ENCODE measurements around the gene METTL8. TPM values are rescaled to one million over a fixed set of nuclear protein-coding genes. Genes with fewer than 3 reads are reported as not detected.
"Not testable (repeated sequence)": the region's sequence is repeated elsewhere in the genome, so short reads cannot be mapped to it uniquely, and the experiment has no call there.

Gene METTL8
- total RNA-seq, 1 donor from 2014 or later = 21.7 TPM

GRCh38 chr2:171365232-171365631 is 68.6 kb downstream of the METTL8 start:
- Mint-ChIP-seq H3K27ac (ENCODE audit: unreplicated experiment) (no peak overlapping the region), H3K4me1 (ENCODE audit: unreplicated experiment) (no peaks in the 10 kb centered on the region), H3K27me3 (ENCODE audit: unreplicated experiment) (no peaks in the 10 kb centered on the region), H3K4me3 (ENCODE audit: unreplicated experiment) (no peak overlapping the region), H3K36me3 (ENCODE audit: unreplicated experiment) (peaks cover 10% of the 10 kb centered on the region), H3K9me3 (ENCODE audit: unreplicated experiment) (peaks cover 14% of the 10 kb centered on the region)
- TF ChIP-seq, protein P1, sequence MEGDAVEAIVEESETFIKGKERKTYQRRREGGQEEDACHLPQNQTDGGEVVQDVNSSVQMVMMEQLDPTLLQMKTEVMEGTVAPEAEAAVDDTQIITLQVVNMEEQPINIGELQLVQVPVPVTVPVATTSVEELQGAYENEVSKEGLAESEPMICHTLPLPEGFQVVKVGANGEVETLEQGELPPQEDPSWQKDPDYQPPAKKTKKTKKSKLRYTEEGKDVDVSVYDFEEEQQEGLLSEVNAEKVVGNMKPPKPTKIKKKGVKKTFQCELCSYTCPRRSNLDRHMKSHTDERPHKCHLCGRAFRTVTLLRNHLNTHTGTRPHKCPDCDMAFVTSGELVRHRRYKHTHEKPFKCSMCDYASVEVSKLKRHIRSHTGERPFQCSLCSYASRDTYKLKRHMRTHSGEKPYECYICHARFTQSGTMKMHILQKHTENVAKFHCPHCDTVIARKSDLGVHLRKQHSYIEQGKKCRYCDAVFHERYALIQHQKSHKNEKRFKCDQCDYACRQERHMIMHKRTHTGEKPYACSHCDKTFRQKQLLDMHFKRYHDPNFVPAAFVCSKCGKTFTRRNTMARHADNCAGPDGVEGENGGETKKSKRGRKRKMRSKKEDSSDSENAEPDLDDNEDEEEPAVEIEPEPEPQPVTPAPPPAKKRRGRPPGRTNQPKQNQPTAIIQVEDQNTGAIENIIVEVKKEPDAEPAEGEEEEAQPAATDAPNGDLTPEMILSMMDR (IDR thresholded peaks at IDR 0.05) = no peak
- DNase-seq (ENCODE audit: extremely low spot score, unreplicated experiment) = no peak

GRCh38 chr2:171362396-171362795 is 71.4 kb downstream of the METTL8 start:
- no peaks in the 10 kb centered on the region for H3K4me1 Mint-ChIP-seq (ENCODE audit: unreplicated experiment)
- H3K27ac Mint-ChIP-seq (ENCODE audit: unreplicated experiment) = no peak overlapping the region
- H3K27me3 Mint-ChIP-seq (ENCODE audit: unreplicated experiment) = no peaks in the 10 kb centered on the region
- TF ChIP-seq, protein P1 (IDR thresholded peaks at IDR 0.05) = no peak
- peaks cover 18% of the 10 kb centered on the region for H3K36me3 Mint-ChIP-seq (ENCODE audit: unreplicated experiment)
- peaks cover 21% of the 10 kb centered on the region for H3K9me3 Mint-ChIP-seq (ENCODE audit: unreplicated experiment)
- no peak overlapping the region for H3K4me3 Mint-ChIP-seq (ENCODE audit: unreplicated experiment)
- DNase-seq (ENCODE audit: extremely low spot score, unreplicated experiment) = no peak

- peaks cover 10% of the 10 kb centered on the region for H3K9me3 Mint-ChIP-seq (ENCODE audit: unreplicated experiment)
- H3K4me1 Mint-ChIP-seq (ENCODE audit: unreplicated experiment) = no peaks in the 10 kb centered on the region
- no peak overlapping the region for H3K4me3 Mint-ChIP-seq (ENCODE audit: unreplicated experiment)
- peaks cover 14% of the 10 kb centered on the region for H3K36me3 Mint-ChIP-seq (ENCODE audit: unreplicated experiment)
- no peak overlapping the region for H3K27ac Mint-ChIP-seq (ENCODE audit: unreplicated experiment)
- no peaks in the 10 kb centered on the region for H3K27me3 Mint-ChIP-seq (ENCODE audit: unreplicated experiment)
- TF ChIP-seq, protein P1 (IDR thresholded peaks at IDR 0.05) = no peak
- DNase-seq (ENCODE audit: extremely low spot score, unreplicated experiment) = no peak
Measured at GRCh38 chr2:171360905-171361304, 72.9 kb downstream of the METTL8 start.

GRCh38 chr2:171353746-171354145 is 80.0 kb downstream of the METTL8 start:
- peaks cover 24% of the 10 kb centered on the region for H3K36me3 Mint-ChIP-seq (ENCODE audit: unreplicated experiment)
- H3K4me3 Mint-ChIP-seq (ENCODE audit: unreplicated experiment) = not testable (repeated sequence)

GRCh38 chr2:171348056-171348455 is 85.7 kb downstream of the METTL8 start:
- Mint-ChIP-seq H3K27ac (ENCODE audit: unreplicated experiment) (peak overlapping the region; percentile 80), H3K4me1 (ENCODE audit: unreplicated experiment) (peaks cover 37% of the 10 kb centered on the region), H3K36me3 (ENCODE audit: unreplicated experiment) (peaks cover 3% of the 10 kb centered on the region), H3K4me3 (ENCODE audit: unreplicated experiment) (no peak overlapping the region), H3K9me3 (ENCODE audit: unreplicated experiment) (peaks cover under 1% of the 10 kb centered on the region), H3K27me3 (ENCODE audit: unreplicated experiment) (no peaks in the 10 kb centered on the region)
- DNase-seq (ENCODE audit: extremely low spot score, unreplicated experiment) = no peak
- TF ChIP-seq, protein P1 (IDR thresholded peaks at IDR 0.05) = no peak

More at GRCh38 chr2:171353746-171354145, 80.0 kb downstream of the METTL8 start:
- H3K9me3 Mint-ChIP-seq (ENCODE audit: unreplicated experiment) = peaks cover 20% of the 10 kb centered on the region
- not testable (repeated sequence) for H3K4me1 Mint-ChIP-seq (ENCODE audit: unreplicated experiment); DNase-seq (ENCODE audit: extremely low spot score, unreplicated experiment); H3K27me3 Mint-ChIP-seq (ENCODE audit: unreplicated experiment); H3K27ac Mint-ChIP-seq (ENCODE audit: unreplicated experiment)

GRCh38 chr2:171347591-171348032 is 86.2 kb downstream of the METTL8 start:
- H3K27ac Mint-ChIP-seq (ENCODE audit: unreplicated experiment) = peak overlapping the region; percentile 80
- peaks cover 40% of the 10 kb centered on the region for H3K4me1 Mint-ChIP-seq (ENCODE audit: unreplicated experiment)
- no peaks in the 10 kb centered on the region for H3K9me3 Mint-ChIP-seq (ENCODE audit: unreplicated experiment)
- TF ChIP-seq, protein P1 (IDR thresholded peaks at IDR 0.05) = no peak
- no peaks in the 10 kb centered on the region for H3K27me3 Mint-ChIP-seq (ENCODE audit: unreplicated experiment)
- no peak overlapping the region for H3K4me3 Mint-ChIP-seq (ENCODE audit: unreplicated experiment)
- peaks cover 3% of the 10 kb centered on the region for H3K36me3 Mint-ChIP-seq (ENCODE audit: unreplicated experiment)
- DNase-seq (ENCODE audit: extremely low spot score, unreplicated experiment) = no peak
